BE2C (cell line): ENCODE measurements around the gene PDK2.

ENCODE experiments used
- DNase-seq: peaks from one replicate; pipeline ENCODE4 v3.0.0-alpha.2; 2020
- H3K27me3 ChIP-seq: fragments of 250-450 bp; sonication (Bioruptor Pico); 2 replicates; pipeline ENCODE4 v1.5.1; 2020; ENCODE audit warnings: mild to moderate bottlenecking
- H3K36me3 ChIP-seq: fragments of 250-450 bp; sonication (Bioruptor Pico); 2 replicates; pipeline ENCODE4 v1.5.1; 2020; ENCODE audit warnings: mild to moderate bottlenecking
- H3K4me1 ChIP-seq: fragments of 250-450 bp; sonication (Bioruptor Pico); 2 replicates; pipeline ENCODE4 v1.5.1; 2020
- H3K4me3 ChIP-seq: 2 replicates; pipeline ENCODE4 v1.5.1; 2011; ENCODE audit warnings: low read depth, low read length
- H3K9me3 ChIP-seq: fragments of 250-450 bp; sonication (Bioruptor Pico); 2 replicates; pipeline ENCODE4 v1.5.1; 2020
- TF ChIP-seq, protein P1 (sequence below): IDR thresholded peaks from 2 replicates; pipeline ENCODE4 v1.5.1; 2012; ENCODE audit warnings: mild to moderate bottlenecking, low read depth, low read length

Gene PDK2

DNA sequence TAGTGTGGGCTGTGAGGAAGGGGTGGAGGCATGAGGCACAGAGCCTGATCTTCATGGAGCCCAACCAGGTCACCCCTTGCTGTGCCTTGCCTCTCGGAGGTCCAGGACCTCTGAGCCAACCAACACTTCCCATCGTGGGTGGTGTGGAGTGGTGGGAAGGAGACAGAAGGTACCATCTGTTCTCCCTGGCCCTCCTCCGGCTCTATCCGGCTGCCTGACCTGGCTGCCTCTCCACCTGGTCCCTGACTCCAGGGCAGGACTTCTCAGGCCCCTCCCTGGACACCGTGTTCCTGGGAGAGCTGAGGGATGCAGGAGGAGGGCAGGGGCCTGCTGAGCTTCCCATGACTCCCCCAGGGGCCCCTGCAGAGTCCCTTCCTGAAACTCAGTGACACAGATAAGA, 3.9 kb downstream of the PDK2 start:
- no peaks in the 10 kb centered on the region for H3K36me3 ChIP-seq
- no peak overlapping the region for H3K4me3 ChIP-seq
- no peaks in the 10 kb centered on the region for H3K27me3 ChIP-seq
- H3K4me1 ChIP-seq = peaks cover 6% of the 10 kb centered on the region
- TF ChIP-seq, protein P1, sequence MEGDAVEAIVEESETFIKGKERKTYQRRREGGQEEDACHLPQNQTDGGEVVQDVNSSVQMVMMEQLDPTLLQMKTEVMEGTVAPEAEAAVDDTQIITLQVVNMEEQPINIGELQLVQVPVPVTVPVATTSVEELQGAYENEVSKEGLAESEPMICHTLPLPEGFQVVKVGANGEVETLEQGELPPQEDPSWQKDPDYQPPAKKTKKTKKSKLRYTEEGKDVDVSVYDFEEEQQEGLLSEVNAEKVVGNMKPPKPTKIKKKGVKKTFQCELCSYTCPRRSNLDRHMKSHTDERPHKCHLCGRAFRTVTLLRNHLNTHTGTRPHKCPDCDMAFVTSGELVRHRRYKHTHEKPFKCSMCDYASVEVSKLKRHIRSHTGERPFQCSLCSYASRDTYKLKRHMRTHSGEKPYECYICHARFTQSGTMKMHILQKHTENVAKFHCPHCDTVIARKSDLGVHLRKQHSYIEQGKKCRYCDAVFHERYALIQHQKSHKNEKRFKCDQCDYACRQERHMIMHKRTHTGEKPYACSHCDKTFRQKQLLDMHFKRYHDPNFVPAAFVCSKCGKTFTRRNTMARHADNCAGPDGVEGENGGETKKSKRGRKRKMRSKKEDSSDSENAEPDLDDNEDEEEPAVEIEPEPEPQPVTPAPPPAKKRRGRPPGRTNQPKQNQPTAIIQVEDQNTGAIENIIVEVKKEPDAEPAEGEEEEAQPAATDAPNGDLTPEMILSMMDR = no peak
- no peaks in the 10 kb centered on the region for H3K9me3 ChIP-seq
- DNase-seq = no peak

DNA sequence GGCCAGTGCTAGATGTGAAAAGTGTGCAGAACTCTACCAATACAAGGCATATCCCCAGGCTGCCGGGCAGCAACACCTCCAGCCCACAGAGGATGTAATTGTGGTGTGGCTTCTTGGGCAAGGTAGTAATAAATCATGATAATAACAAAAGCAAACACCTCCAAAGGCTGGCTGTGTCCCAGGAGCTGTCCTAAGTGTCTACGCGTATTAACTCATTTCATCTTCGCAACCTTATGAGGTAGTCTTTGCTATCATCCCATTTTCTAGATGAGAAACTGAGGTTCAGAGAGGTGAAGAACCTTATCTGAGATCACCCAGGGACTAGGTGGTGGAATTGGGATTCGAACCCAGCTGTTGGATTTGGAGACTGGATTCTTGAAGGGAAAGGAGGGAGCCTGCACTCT, 5.3 kb downstream of the PDK2 start:
- TF ChIP-seq, protein P1 = no peak
- H3K4me3 ChIP-seq = no peak overlapping the region
- H3K36me3 ChIP-seq = no peaks in the 10 kb centered on the region
- no peaks in the 10 kb centered on the region for H3K9me3 ChIP-seq
- peaks cover 6% of the 10 kb centered on the region for H3K4me1 ChIP-seq
- H3K27me3 ChIP-seq = no peaks in the 10 kb centered on the region
- no peak for DNase-seq

DNA sequence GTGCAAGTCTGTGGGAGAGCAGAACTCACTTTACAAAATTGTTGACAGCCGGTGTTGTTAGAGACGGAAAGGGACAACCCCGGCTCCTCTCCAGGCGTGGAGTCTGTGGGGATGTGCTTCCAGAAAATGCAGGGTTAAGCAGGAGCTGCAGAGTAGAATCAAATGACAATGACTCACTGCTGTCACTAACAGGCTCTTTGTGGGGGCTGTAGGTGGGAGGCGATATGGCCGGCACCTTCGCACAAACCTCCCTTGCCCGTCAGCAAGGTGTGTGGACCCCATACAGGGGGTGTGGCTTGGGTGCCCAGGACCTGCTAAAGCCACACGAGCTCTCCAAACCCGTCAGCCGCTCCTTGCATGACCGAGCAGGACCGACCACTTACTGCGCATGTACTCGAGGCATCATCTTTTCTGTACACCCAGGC, 5.8 kb downstream of the PDK2 start:
- no peak overlapping the region for H3K4me3 ChIP-seq
- TF ChIP-seq, protein P1 = no peak
- no peak for DNase-seq

GRCh38 chr17:50101346-50102163, 6.4 kb downstream of the PDK2 start:
- Histone ChIP-seq H3K4me1 (peaks cover 6% of the 10 kb centered on the region), H3K36me3 (no peaks in the 10 kb centered on the region), H3K27me3 (no peaks in the 10 kb centered on the region), H3K9me3 (no peaks in the 10 kb centered on the region), H3K4me3 (no peak overlapping the region)
- TF ChIP-seq, protein P1 = no peak
- DNase-seq = peak; percentile 39

More for the DNA sequence above, 5.8 kb downstream of the PDK2 start:
- H3K27me3 ChIP-seq = no peaks in the 10 kb centered on the region
- no peaks in the 10 kb centered on the region for H3K9me3 ChIP-seq
- no peaks in the 10 kb centered on the region for H3K36me3 ChIP-seq
- H3K4me1 ChIP-seq = peaks cover 6% of the 10 kb centered on the region

GRCh38 chr17:50102164-50102991, 7.2 kb downstream of the PDK2 start:
- no peaks in the 10 kb centered on the region for H3K9me3 ChIP-seq
- DNase-seq = no peak
- H3K27me3 ChIP-seq = no peaks in the 10 kb centered on the region
- peaks cover 6% of the 10 kb centered on the region for H3K4me1 ChIP-seq
- TF ChIP-seq, protein P1 = no peak
- no peak overlapping the region for H3K4me3 ChIP-seq
- no peaks in the 10 kb centered on the region for H3K36me3 ChIP-seq
